Fibroblast of lung (primary cell): Measurements from ENCODE around the gene SLC35F5. TPM values are rescaled to one million over a fixed set of nuclear protein-coding genes. Genes with fewer than 3 reads are reported as not detected.

Source experiments
- DNase-seq, 2 donors: peaks; one replicate each; pipeline versions ENCODE4 v3.0.0 to v3.0.0-alpha.2; 2010; ENCODE audit warnings: low read depth in 2 of 2
- H2AFZ ChIP-seq: 2 replicates; pipeline ENCODE4 v1.5.1; 2012; ENCODE audit warnings: low read length, control low read depth, inconsistent platforms
- H3K27ac ChIP-seq: 2 replicates; pipeline ENCODE4 v1.5.1; 2011; ENCODE audit warnings: low read length, control low read depth; ENCODE audit not compliant: insufficient read depth
- H3K27me3 ChIP-seq: 2 replicates; pipeline ENCODE4 v1.5.1; 2011; ENCODE audit warnings: mild to moderate bottlenecking, low read length; ENCODE audit not compliant: control insufficient read depth, insufficient read depth
- H3K36me3 ChIP-seq: 2 replicates; pipeline ENCODE4 v1.5.1; 2011; ENCODE audit warnings: low read length; ENCODE audit not compliant: control insufficient read depth, insufficient read depth
- H3K4me1 ChIP-seq: 2 replicates; pipeline ENCODE4 v1.5.1; 2011; ENCODE audit warnings: low read length; ENCODE audit not compliant: control insufficient read depth, insufficient read depth; ENCODE audit errors: extremely low read depth
- H3K4me2 ChIP-seq: 2 replicates; pipeline ENCODE4 v1.5.1; 2011; ENCODE audit warnings: low read length, control low read depth; ENCODE audit not compliant: insufficient read depth; ENCODE audit errors: extremely low read depth
- H3K4me3 ChIP-seq, 4 experiments: fragments of 200-600 bp in 1 of 4; sonication (generic) in 1 of 4; replicated peaks in 1 of 4; 2 replicates each; pipeline ENCODE4 v1.5.1; 2011 to 2016; ENCODE audit warnings: low read length in 4 of 4, low read depth in 3 of 4, mild to moderate bottlenecking in 3 of 4, control low read depth in 2 of 4, inconsistent platforms in 1 of 4, mixed read lengths in 1 of 4; ENCODE audit not compliant: insufficient read depth in 1 of 4; ENCODE audit errors: control extremely low read depth in 1 of 4
- H3K79me2 ChIP-seq: 2 replicates; pipeline ENCODE4 v1.5.1; 2012; ENCODE audit warnings: mild to moderate bottlenecking, low read length, inconsistent platforms; ENCODE audit not compliant: control insufficient read depth, insufficient read depth
- H3K9ac ChIP-seq: 2 replicates; pipeline ENCODE4 v1.5.1; 2011; ENCODE audit warnings: mild to moderate bottlenecking, low read length, control low read depth; ENCODE audit not compliant: insufficient read depth
- H3K9me3 ChIP-seq: 2 replicates; pipeline ENCODE4 v1.5.1; 2012; ENCODE audit warnings: low read depth, low read length; ENCODE audit not compliant: control insufficient read depth, insufficient read depth
- H4K20me1 ChIP-seq: 2 replicates; pipeline ENCODE4 v1.5.1; 2011; ENCODE audit warnings: low read length; ENCODE audit not compliant: control insufficient read depth, insufficient read depth; ENCODE audit errors: extremely low read depth
- CTCF ChIP-seq, 2 donors: IDR thresholded peaks in 1 of 2; conservative IDR thresholded peaks in 1 of 2; 1 replicate in 1 of 2; 2 replicates in 1 of 2; pipeline ENCODE4 v1.5.1; 2011 to 2012; ENCODE audit warnings: low read length in 2 of 2, control low read depth in 1 of 2, inconsistent platforms in 1 of 2, low read depth in 1 of 2, mild to moderate bottlenecking in 1 of 2
- EZH2 ChIP-seq: IDR thresholded peaks from 2 replicates; pipeline ENCODE4 v1.5.1; 2012; ENCODE audit warnings: low read length, control low read depth, mild to moderate bottlenecking; ENCODE audit errors: missing control alignments
- polyA plus RNA-seq, 2 donors: library from polyadenylated mRNA; depleted of rRNA in 1 of 2; stranded (reverse) in 1 of 2; unstranded in 1 of 2; fragments of >200 nt; gene quantifications; 2 replicates each; pipeline ENCODE4 v1.2.1, GENCODE V29; 2011 to 2012; ENCODE audit warnings: missing spikeins in 1 of 2
- total RNA-seq: library from RNA; depleted of rRNA; stranded (reverse); fragments of >200 nt; gene quantifications from 2 replicates; pipeline ENCODE4 v1.2.1, GENCODE V29; 2014

The SLC35F5 gene
- total and polyA plus RNA-seq, 2 donors (not counting 1 experiment from before 2014, with no cell fraction given), result 86.1 to 245 TPM

- TF ChIP-seq CTCF (conservative IDR thresholded peaks at IDR 0.05 in 1 of 2, IDR thresholded peaks at IDR 0.05 in 1 of 2; ENCODE audit: low read depth in 1 of 2, low read length in 2 of 2), result no peak
- no peak for TF ChIP-seq EZH2
- Histone ChIP-seq H3K79me2 (no peaks in the 10 kb centered on the region), H3K9me3 (no peaks in the 10 kb centered on the region), H3K36me3 (no peaks in the 10 kb centered on the region), H3K4me1 (peaks cover 6% of the 10 kb centered on the region), H3K27ac (no peak overlapping the region), H3K4me3 (no peak overlapping the region), H2AFZ (no peak overlapping the region), H3K4me2 (no peak overlapping the region), H4K20me1 (no peaks in the 10 kb centered on the region), H3K27me3 (no peaks in the 10 kb centered on the region), H3K9ac (no peak overlapping the region)
- no peak for DNase-seq
These were observed 40.2 kb upstream of the SLC35F5 start for GRCh38 chr2:113796592-113797175.

GRCh38 chr2:113795405-113795920 lies 39.0 kb upstream of the SLC35F5 start:
- no peak overlapping the region for H3K4me2 ChIP-seq
- no peaks in the 10 kb centered on the region for H3K9me3 ChIP-seq
- no peak for TF ChIP-seq CTCF (conservative IDR thresholded peaks at IDR 0.05 in 1 of 2, IDR thresholded peaks at IDR 0.05 in 1 of 2; ENCODE audit: low read depth in 1 of 2, low read length in 2 of 2)
- TF ChIP-seq EZH2, result no peak
- H3K9ac ChIP-seq, result no peak overlapping the region
- H3K36me3 ChIP-seq, result no peaks in the 10 kb centered on the region
- no peak overlapping the region for H3K27ac ChIP-seq
- no peak for DNase-seq
- no peak overlapping the region for H3K4me3 ChIP-seq
- H2AFZ ChIP-seq, result no peak overlapping the region
- no peaks in the 10 kb centered on the region for H3K79me2 ChIP-seq
- no peaks in the 10 kb centered on the region for H4K20me1 ChIP-seq
- peaks cover 6% of the 10 kb centered on the region for H3K4me1 ChIP-seq
- no peaks in the 10 kb centered on the region for H3K27me3 ChIP-seq

DNA sequence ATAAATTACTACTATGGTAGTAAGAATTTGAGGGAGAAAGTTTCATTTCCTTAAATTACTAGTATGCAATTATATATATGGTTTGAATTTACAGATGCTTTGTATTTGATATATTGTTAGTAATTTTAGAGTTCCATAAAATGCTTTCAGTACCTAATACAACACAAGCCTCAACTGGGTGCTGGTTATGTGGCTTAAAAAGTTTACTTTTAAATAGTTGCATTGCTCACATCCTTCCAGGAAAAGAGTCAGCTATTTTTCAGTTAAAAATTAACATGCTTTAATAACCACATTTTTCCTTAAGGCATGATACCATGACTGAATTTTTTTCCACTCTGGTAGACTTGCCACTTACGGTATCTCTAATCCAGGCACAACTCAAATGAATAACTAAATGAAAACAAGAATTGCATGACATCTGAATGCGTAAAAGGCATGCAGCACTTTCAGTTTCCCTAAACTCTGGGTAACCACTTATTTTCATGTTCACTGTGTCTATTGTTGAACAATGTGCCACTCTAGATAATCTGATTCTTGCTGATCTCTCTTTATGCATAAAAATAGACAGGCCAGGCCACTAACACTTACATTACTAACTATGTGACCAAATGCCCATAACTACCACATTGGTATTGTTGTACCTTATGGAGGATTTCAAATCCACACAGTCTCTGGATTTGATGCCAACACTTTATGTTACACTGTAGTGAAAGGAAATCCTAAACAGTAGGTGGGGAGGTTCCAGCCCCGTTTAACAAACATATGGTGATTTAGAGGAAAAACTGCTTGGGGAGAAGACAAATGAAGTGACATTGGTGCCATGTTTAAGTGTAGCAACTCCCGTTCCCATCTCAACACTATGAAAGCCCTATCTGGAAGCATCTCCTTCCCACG lies 35.5 kb upstream of the SLC35F5 start:
- Histone ChIP-seq H3K27ac (no peak overlapping the region), H3K36me3 (no peaks in the 10 kb centered on the region), H4K20me1 (no peaks in the 10 kb centered on the region), H3K4me2 (peak overlapping the region; percentile 1), H3K9me3 (no peaks in the 10 kb centered on the region), H3K79me2 (no peaks in the 10 kb centered on the region), H2AFZ (peak overlapping the region; percentile 84), H3K4me1 (peaks cover 6% of the 10 kb centered on the region), H3K9ac (no peak overlapping the region), H3K27me3 (no peaks in the 10 kb centered on the region), H3K4me3 (no peak overlapping the region)
- peak in 1 of 2 donors; percentile 44 for DNase-seq
- TF ChIP-seq CTCF (conservative IDR thresholded peaks at IDR 0.05 in 1 of 2, IDR thresholded peaks at IDR 0.05 in 1 of 2; ENCODE audit: low read depth in 1 of 2, low read length in 2 of 2), result no peak
- TF ChIP-seq EZH2, result no peak
